NK-92 (cell line): ENCODE data around the gene LATS2.

Experiments
- DNase-seq: peaks from one replicate; lab custom pipeline; 2025; ENCODE audit not compliant: unreplicated experiment; lab: John Stamatoyannopoulos, UW

LATS2 gene

GRCh38 chr13:21061029-21061763 lies at the start of gene LATS2:
Gene LATS2, minus strand, starts transcription at chr13:21061586. Its CDS starts 15,560 bp downstream, at chr13:21046026.
- no peak for DNase-seq

DNA sequence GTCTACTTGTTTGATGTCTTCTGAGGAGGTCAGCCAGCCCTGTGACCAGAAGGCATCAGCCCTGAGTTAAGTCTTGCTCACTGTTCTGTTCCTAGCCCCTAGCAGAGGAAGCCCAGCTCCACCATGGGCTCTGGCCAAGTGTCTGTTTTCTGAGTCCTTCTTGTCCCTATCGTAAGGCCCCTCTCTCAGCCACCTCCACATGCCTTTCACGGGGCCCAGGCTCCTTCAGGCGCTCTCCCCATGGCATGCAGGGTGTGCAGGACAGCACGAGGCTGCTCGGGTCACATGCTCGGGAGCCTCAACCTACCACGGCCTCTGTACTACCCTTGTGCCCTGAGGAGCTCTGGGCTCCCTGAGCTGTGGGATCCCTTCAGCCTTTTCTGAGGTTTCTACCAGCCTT lies 47.8 kb upstream of the LATS2 start:
- DNase-seq, result no peak

GRCh38 chr13:21106089-21106488 lies 44.7 kb upstream of the LATS2 start:
- DNase-seq, result no peak

GRCh38 chr13:21104199-21105019 lies 43.0 kb upstream of the LATS2 start:
- no peak for DNase-seq

- no peak for DNase-seq
Measured at GRCh38 chr13:21101865-21102576, 40.6 kb upstream of the LATS2 start.

- no peak for DNase-seq
Measured at GRCh38 chr13:21100994-21101757, 39.8 kb upstream of the LATS2 start.

GRCh38 chr13:21100211-21100610 lies 38.8 kb upstream of the LATS2 start:
- DNase-seq, result no peak

- DNase-seq, result no peak
Measured at GRCh38 chr13:21095311-21095710, 33.9 kb upstream of the LATS2 start.

DNA sequence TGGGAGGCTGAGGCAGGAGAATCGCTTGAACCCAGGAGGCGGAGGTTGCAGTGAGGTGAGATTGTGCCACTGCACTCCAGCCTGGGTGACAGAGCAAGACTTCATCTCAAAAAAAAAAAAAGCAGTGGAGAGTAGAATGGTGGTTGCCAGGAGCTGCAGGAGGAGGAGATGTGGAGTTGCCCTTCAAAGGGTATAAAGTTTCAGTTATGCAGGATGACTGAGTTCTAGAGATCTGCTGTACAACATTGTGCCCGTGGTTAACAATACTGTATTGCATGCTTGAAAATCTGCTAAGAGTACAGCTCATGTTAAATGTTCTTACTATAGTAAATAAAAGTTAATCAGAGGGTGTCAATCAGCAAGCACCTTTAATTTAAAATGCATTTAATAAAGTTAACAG lies 28.4 kb upstream of the LATS2 start:
- no peak for DNase-seq

DNA sequence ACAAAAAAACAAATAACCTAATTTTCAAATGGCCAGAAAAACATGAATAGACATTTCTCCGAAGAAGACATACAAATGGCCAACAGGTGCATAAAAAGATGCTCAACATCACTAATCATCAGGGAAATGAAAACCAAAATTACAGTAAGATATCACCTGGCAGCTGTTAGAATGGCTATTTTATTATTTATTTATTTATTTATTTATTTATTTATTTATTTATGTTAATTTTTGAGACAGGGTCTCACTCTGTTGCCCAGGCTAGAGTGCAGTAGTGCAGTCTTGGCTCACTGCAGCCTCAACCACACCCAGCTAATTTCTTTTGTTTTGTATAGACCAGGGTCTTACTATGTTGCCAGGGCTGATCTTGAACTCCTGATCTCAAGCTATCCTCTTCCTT lies 27.1 kb upstream of the LATS2 start:
- no peak for DNase-seq

GRCh38 chr13:21086929-21087328 lies 25.5 kb upstream of the LATS2 start:
- DNase-seq, result no peak

DNA sequence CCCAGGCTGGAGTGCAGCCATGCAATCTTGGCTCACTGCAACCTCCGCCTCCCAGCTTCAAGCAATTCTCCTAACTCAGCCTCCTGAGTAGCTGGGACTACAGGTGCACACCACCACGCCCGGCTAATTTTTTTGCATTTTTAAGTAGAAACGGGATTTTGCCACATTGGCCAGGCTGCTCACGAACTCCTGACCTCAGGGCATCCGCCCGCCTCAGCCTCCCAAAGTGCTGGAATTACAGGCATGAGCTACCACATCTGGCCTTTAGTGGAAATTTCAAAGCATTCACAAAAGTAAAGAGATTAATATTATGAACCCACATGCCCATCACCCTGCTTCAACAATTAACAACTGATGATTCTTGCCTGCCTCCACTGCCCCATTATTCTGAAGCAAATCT lies 20.5 kb upstream of the LATS2 start:
- DNase-seq, result no peak

GRCh38 chr13:21080593-21080891 lies 19.2 kb upstream of the LATS2 start:
- DNase-seq, result no peak

- DNase-seq, result no peak
Measured at GRCh38 chr13:21079761-21080592, 18.6 kb upstream of the LATS2 start.

GRCh38 chr13:21079221-21079620 lies 17.8 kb upstream of the LATS2 start:
- no peak for DNase-seq

DNA sequence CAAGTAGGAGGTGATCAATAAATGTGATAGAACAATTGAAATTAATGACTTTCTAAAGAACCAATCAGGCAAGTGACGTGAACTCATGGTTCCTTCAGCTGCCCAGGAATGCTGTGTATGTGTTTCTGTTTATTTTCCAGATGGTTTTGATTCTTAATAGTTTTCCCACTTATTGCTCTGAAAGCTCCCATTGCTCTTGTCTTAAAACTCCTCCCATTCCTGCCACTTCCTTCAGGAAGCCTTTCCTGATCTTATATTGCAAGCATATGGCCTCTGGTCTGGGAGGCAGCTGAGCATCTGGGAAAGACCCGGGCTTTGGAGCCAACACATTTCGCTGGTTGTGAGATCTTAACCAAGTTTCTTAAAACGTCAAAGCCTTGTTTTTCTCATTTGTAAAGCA lies 17.1 kb upstream of the LATS2 start:
- DNase-seq, result no peak

DNA sequence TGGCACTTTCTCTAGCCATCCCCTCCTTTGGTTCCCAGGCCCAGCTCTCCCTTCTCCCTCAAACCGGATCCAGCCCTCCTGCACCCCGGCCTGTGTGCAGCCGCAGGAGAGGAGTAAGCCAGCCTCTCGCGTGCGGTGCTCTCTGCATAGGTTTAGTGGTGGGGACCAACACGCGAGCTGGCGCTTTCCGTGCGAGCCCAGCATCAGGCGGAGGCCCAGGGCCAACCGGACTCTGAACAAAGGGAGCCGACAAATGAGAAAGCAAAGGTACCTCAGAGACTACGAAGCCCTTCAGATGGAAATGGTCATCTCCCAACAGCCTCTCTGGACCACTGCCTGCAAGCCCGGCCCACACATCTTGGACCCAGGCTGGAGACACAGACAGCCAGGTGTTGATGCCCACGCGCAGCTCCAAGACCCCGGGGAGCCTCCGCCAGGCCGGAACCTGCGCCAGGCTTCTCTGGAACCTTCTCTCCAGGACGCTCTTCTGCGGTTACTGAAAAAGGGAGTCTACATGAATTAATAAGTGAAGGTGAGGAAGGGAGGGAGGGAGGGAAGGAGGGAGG lies 16.5 kb upstream of the LATS2 start:
- no peak for DNase-seq

- no peak for DNase-seq
Measured at GRCh38 chr13:21077076-21077787, 15.8 kb upstream of the LATS2 start.

DNA sequence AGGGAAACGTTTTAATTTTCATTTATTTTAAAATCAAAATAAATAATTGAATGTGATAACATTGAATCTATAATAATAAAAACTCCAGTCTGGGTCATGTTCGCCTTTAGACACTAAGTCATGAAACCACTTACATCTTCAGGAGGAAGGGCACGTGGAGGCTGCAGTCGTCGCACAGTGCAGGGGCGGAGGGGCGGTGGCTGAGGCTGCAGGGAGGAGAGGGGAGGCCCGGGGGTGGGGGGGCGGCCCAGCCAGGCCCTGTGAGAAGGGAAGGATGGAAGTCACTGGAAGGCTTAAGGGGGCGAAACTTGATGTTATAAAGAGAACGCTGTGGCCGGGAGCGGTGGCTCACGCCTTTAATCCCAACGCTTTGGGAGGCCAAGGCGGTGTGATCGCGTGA lies 14.9 kb upstream of the LATS2 start:
- no peak for DNase-seq
